H9 (cell line): ENCODE results near the gene ZNF687. TPM values are rescaled to one million over a fixed set of nuclear protein-coding genes. Genes with fewer than 3 reads are reported as not detected.
A peak's percentile ranks its signal among the peaks of the same experiment; 100 is the strongest.

ENCODE experiments used
- DNase-seq: peaks from one replicate; pipeline ENCODE4 v3.0.0-alpha.2; 2017
- H2AFZ ChIP-seq: one replicate; pipeline ENCODE4 v1.6.1; 2013; ENCODE audit warnings: mild to moderate bottlenecking, low read length, control low read depth, moderate library complexity
- H2AK5ac ChIP-seq: 2 replicates; pipeline ENCODE4 v1.6.1; 2013; ENCODE audit warnings: low read length, control low read depth, mixed read lengths; ENCODE audit not compliant: insufficient read length
- H2BK120ac ChIP-seq: one replicate; pipeline ENCODE4 v1.6.1; 2013; ENCODE audit warnings: low read depth, mild to moderate bottlenecking, low read length, control low read depth, inconsistent platforms; ENCODE audit not compliant: poor library complexity, severe bottlenecking
- H2BK12ac ChIP-seq: 2 replicates; pipeline ENCODE4 v1.6.1; 2013; ENCODE audit warnings: low read length, control low read depth, mixed read lengths, low read depth; ENCODE audit not compliant: insufficient read length
- H2BK15ac ChIP-seq: 2 replicates; pipeline ENCODE4 v1.6.1; 2013; ENCODE audit warnings: low read depth, low read length, control low read depth
- H2BK20ac ChIP-seq: one replicate; pipeline ENCODE4 v1.6.1; 2013; ENCODE audit warnings: low read depth, mild to moderate bottlenecking, low read length, control low read depth, inconsistent platforms; ENCODE audit not compliant: poor library complexity, severe bottlenecking
- H2BK5ac ChIP-seq: 2 replicates; pipeline ENCODE4 v1.6.1; 2013; ENCODE audit warnings: low read length, control low read depth, mixed read lengths; ENCODE audit not compliant: insufficient read length
- H3K14ac ChIP-seq: 2 replicates; pipeline ENCODE4 v1.6.1; 2013; ENCODE audit warnings: low read length, control low read depth; ENCODE audit not compliant: insufficient read depth
- H3K18ac ChIP-seq: 2 replicates; pipeline ENCODE4 v1.6.1; 2013; ENCODE audit warnings: low read depth, mild to moderate bottlenecking, mixed read lengths, low read length, control low read depth; ENCODE audit not compliant: insufficient read length
- H3K23ac ChIP-seq: 2 replicates; pipeline ENCODE4 v1.6.1; 2013; ENCODE audit warnings: low read length, control low read depth, mixed read lengths, low read depth; ENCODE audit not compliant: insufficient read length
- H3K23me2 ChIP-seq: 2 replicates; pipeline ENCODE4 v1.6.1; 2013; ENCODE audit warnings: low read depth, mild to moderate bottlenecking, mixed read lengths, low read length, control low read depth; ENCODE audit not compliant: insufficient read length, poor library complexity, severe bottlenecking
- H3K27ac ChIP-seq: 2 replicates; pipeline ENCODE4 v1.5.1; 2013; ENCODE audit warnings: low read length, control low read depth, mixed read lengths, low read depth; ENCODE audit not compliant: insufficient read length
- H3K27me3 ChIP-seq: 2 replicates; pipeline ENCODE4 v1.6.1; 2013; ENCODE audit warnings: low read length, control low read depth, inconsistent platforms; ENCODE audit not compliant: insufficient read depth
- H3K4ac ChIP-seq: 2 replicates; pipeline ENCODE4 v1.6.1; 2013; ENCODE audit warnings: low read depth, mild to moderate bottlenecking, control low read depth, inconsistent platforms, low read length, moderate library complexity
- H3K4me1 ChIP-seq: 2 replicates; pipeline ENCODE4 v1.6.1; 2013; ENCODE audit warnings: low read length, control low read depth, inconsistent platforms; ENCODE audit not compliant: insufficient read depth
- H3K4me2 ChIP-seq: 2 replicates; pipeline ENCODE4 v1.6.1; 2013; ENCODE audit warnings: low read length, control low read depth, mixed read lengths; ENCODE audit not compliant: insufficient read length, insufficient read depth
- H3K56ac ChIP-seq: 2 replicates; pipeline ENCODE4 v1.6.1; 2013; ENCODE audit warnings: low read depth, mild to moderate bottlenecking, mixed read lengths, low read length, control low read depth; ENCODE audit not compliant: insufficient read length
- H3K79me1 ChIP-seq: 2 replicates; pipeline ENCODE4 v1.6.1; 2013; ENCODE audit warnings: low read depth, mild to moderate bottlenecking, moderate library complexity, low read length, control low read depth, inconsistent platforms; ENCODE audit not compliant: insufficient read depth, poor library complexity, severe bottlenecking
- H3K79me2 ChIP-seq: 2 replicates; pipeline ENCODE4 v1.6.1; 2013; ENCODE audit warnings: low read length, control low read depth, inconsistent platforms; ENCODE audit not compliant: insufficient read depth
- H3K9ac ChIP-seq: 2 replicates; pipeline ENCODE4 v1.6.1; 2013; ENCODE audit warnings: low read length, control low read depth, mixed read lengths; ENCODE audit not compliant: insufficient read length; ENCODE audit errors: extremely low read depth
- H3K9me3 ChIP-seq: one replicate; pipeline ENCODE4 v1.6.1; 2013; ENCODE audit warnings: low read depth, low read length, inconsistent platforms; ENCODE audit not compliant: control insufficient read depth
- H3T11ph ChIP-seq: one replicate; pipeline ENCODE4 v1.6.1; 2013; ENCODE audit warnings: mild to moderate bottlenecking, low read length, control low read depth, inconsistent platforms
- H4K20me1 ChIP-seq: one replicate; pipeline ENCODE4 v1.6.1; 2013; ENCODE audit not compliant: control insufficient read depth, insufficient read length, insufficient read depth
- H4K5ac ChIP-seq: 2 replicates; pipeline ENCODE4 v1.6.1; 2013; ENCODE audit warnings: low read depth, mild to moderate bottlenecking, mixed read lengths, low read length, control low read depth; ENCODE audit not compliant: insufficient read length
- H4K8ac ChIP-seq: replicated peaks from 2 replicates; pipeline ENCODE4 v1.6.1; 2013; ENCODE audit warnings: low read length, control low read depth, mixed read lengths, low read depth; ENCODE audit not compliant: insufficient read length
- H4K91ac ChIP-seq: 2 replicates; pipeline ENCODE4 v1.6.1; 2013; ENCODE audit warnings: low read depth, mild to moderate bottlenecking, moderate library complexity, mixed read lengths, low read length, control low read depth; ENCODE audit not compliant: insufficient read length
- H3K27ac Mint-ChIP-seq, 3 experiments: 2 replicates in 2 of 3; 3 replicates in 1 of 3; pipeline ENCODE4 v1.8.0; 2020 to 2021; ENCODE audit warnings: mixed read lengths in 3 of 3, mild to moderate bottlenecking in 1 of 3, moderate library complexity in 1 of 3
- H3K27me3 Mint-ChIP-seq: 2 replicates; pipeline ENCODE4 v1.8.0; 2021; ENCODE audit warnings: low read depth, mild to moderate bottlenecking, moderate library complexity, mixed read lengths
- H3K36me3 Mint-ChIP-seq, 3 experiments: 2 replicates in 2 of 3; 3 replicates in 1 of 3; pipeline ENCODE4 v1.8.0; 2020 to 2021; ENCODE audit warnings: low read depth in 3 of 3, mixed read lengths in 3 of 3; ENCODE audit not compliant: insufficient read depth in 1 of 3
- H3K4me1 Mint-ChIP-seq, 2 experiments: 2 replicates each; pipeline ENCODE4 v1.8.0; 2020; ENCODE audit warnings: mixed read lengths in 2 of 2
- H3K4me3 Mint-ChIP-seq, 2 experiments: 2 replicates in 1 of 2; 3 replicates in 1 of 2; pipeline ENCODE4 v1.8.0; 2020 to 2021; ENCODE audit warnings: mild to moderate bottlenecking in 2 of 2, mixed read lengths in 2 of 2, moderate library complexity in 1 of 2
- H3K9me3 Mint-ChIP-seq, 2 experiments: 2 replicates in 1 of 2; 3 replicates in 1 of 2; pipeline ENCODE4 v1.8.0; 2020; ENCODE audit warnings: mild to moderate bottlenecking in 2 of 2, mixed read lengths in 2 of 2, moderate library complexity in 1 of 2
- WGBS: extraction: QIAGEN DNeasy Blood & Tissue Kit; methylation state at CpG from one replicate; pipeline ENCODE4 v1.1.7; 2013; ENCODE audit warnings: missing lambda C conversion rate, low lambda C conversion rate, mixed read lengths; ENCODE audit not compliant: insufficient read length; ENCODE audit errors: extremely low coverage; 5-methylcytosine and 5-hydroxymethylcytosine counted together
- total RNA-seq: library from RNA; stranded (reverse); gene quantifications from 2 replicates; pipeline ENCODE4 v1.2.1, GENCODE V29; 2021
- TF ChIP-seq, protein P1 (sequence below): fragments of 200-600 bp; sonication (generic); conservative IDR thresholded peaks from 3 replicates; pipeline ENCODE4 v1.8.0; 2021; ENCODE audit warnings: antibody characterized with exemption, mild to moderate bottlenecking

Gene ZNF687
- total RNA-seq, 1 experiment from 2014 or later = 58.2 TPM

DNA sequence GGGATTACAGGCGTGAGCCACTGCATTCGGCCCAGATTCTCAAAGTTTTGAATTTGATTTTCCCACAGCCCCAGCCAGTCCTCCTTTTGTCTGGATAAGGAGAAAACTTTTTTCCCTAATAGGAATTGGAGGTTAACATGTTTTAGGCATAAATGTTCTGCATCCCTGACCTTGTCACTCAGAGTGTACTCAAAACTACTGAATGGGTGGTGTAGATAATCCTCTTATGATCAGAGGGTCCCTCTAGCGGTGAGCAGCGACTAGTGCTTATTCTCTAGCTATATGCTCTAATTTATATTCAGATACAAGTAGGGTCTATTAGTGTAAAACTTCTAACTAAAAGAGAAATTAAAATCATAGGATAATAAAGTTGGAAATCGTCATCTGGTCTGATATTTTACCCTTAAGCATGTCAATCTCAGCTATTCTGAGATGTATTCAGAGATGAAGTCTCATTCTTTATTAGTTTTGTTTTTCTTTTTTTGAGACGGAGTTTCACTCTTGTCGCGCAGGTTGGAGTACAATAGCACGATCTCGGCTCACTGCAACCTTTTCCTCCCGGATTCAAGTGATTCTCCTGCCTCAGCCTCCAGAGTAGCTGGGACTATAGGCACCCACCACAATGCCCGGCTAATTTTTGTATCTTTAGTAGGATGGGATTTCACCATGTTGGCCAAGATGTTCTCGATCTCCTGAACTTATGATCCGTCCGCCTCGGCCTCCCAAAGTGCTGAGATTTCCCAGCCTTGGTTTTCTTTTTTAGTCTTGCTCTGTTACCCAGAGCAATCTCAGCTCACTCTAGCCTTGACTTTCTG lies 30.2 kb upstream of the ZNF687 start:
- DNase-seq = peak; percentile 53
- no peak overlapping the region for H2BK20ac ChIP-seq
- H2BK5ac ChIP-seq = no peak overlapping the region
- Mint-ChIP-seq H3K4me1 (peaks cover 8% of the 10 kb centered on the region in 2 experiments), H3K27ac (peak overlapping the region in 1 of 3 experiments; percentile 82; a peak in 1 of 7 replicates), H3K4me3 (no peak overlapping the region), H3K36me3 (peaks cover 12 to 33% (median 28%) of the 10 kb centered on the region in 3 experiments), H3K27me3 (peaks cover 2% of the 10 kb centered on the region; the same call in 1 of the 2 replicates), H3K9me3 (no peaks in the 10 kb centered on the region)
- no peak overlapping the region for H2BK12ac ChIP-seq
- H3K18ac ChIP-seq = no peak overlapping the region
- no peaks in the 10 kb centered on the region for H4K20me1 ChIP-seq
- TF ChIP-seq, protein P1, sequence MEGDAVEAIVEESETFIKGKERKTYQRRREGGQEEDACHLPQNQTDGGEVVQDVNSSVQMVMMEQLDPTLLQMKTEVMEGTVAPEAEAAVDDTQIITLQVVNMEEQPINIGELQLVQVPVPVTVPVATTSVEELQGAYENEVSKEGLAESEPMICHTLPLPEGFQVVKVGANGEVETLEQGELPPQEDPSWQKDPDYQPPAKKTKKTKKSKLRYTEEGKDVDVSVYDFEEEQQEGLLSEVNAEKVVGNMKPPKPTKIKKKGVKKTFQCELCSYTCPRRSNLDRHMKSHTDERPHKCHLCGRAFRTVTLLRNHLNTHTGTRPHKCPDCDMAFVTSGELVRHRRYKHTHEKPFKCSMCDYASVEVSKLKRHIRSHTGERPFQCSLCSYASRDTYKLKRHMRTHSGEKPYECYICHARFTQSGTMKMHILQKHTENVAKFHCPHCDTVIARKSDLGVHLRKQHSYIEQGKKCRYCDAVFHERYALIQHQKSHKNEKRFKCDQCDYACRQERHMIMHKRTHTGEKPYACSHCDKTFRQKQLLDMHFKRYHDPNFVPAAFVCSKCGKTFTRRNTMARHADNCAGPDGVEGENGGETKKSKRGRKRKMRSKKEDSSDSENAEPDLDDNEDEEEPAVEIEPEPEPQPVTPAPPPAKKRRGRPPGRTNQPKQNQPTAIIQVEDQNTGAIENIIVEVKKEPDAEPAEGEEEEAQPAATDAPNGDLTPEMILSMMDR = peak; percentile 92
- no peak overlapping the region for H2BK15ac ChIP-seq
- no peaks in the 10 kb centered on the region for H3K9me3 ChIP-seq
- no peak overlapping the region for H3K14ac ChIP-seq
- H4K5ac ChIP-seq = no peak overlapping the region
- H3K27ac ChIP-seq = no peak overlapping the region
- no peak overlapping the region for H2AFZ ChIP-seq
- no peak overlapping the region for H3K9ac ChIP-seq
- no peaks in the 10 kb centered on the region for H3K27me3 ChIP-seq
- no peak overlapping the region for H3K23ac ChIP-seq
- H3K4me1 ChIP-seq = no peaks in the 10 kb centered on the region
- no peak overlapping the region for H2BK120ac ChIP-seq
- no peak overlapping the region for H3K56ac ChIP-seq
- H4K91ac ChIP-seq = no peak overlapping the region
- no peak overlapping the region for H2AK5ac ChIP-seq
- H3K4me2 ChIP-seq = no peak overlapping the region
- no peak overlapping the region for H3T11ph ChIP-seq
- H3K79me1 ChIP-seq = peaks cover 3% of the 10 kb centered on the region
- H3K23me2 ChIP-seq = no peaks in the 10 kb centered on the region
- no peak overlapping the region for H3K4ac ChIP-seq
- no peak overlapping the region for H4K8ac ChIP-seq
- WGBS = no CpG with 5 or more reads among the region's 16 CpGs
- peaks cover 10% of the 10 kb centered on the region; the same call in 1 of the 2 replicates for H3K79me2 ChIP-seq
